ENCODE measurements around the gene YTHDF1.

YTHDF1 gene

GRCh38 chr20:63248835-63249591 is 33.1 kb upstream of the YTHDF1 start:
- no peak for FAIRE-seq

GRCh38 chr20:63247671-63248228 is 31.8 kb upstream of the YTHDF1 start:
- FAIRE-seq = no peak

- FAIRE-seq = no peak
Measured at GRCh38 chr20:63246490-63247288, 30.8 kb upstream of the YTHDF1 start.

GRCh38 chr20:63244468-63244867 is 28.5 kb upstream of the YTHDF1 start:
- no peak for FAIRE-seq

GRCh38 chr20:63243604-63244247 is 27.8 kb upstream of the YTHDF1 start:
- no peak for FAIRE-seq

- no peak for FAIRE-seq
Measured at GRCh38 chr20:63242736-63243135, 26.8 kb upstream of the YTHDF1 start.

- FAIRE-seq = no peak
Measured at GRCh38 chr20:63241272-63241671, 25.3 kb upstream of the YTHDF1 start.

GRCh38 chr20:63240004-63240403 is 24.1 kb upstream of the YTHDF1 start:
- no peak for FAIRE-seq

- no peak for FAIRE-seq
Measured at GRCh38 chr20:63239431-63239830, 23.5 kb upstream of the YTHDF1 start.

GRCh38 chr20:63238514-63239125 is 22.7 kb upstream of the YTHDF1 start:
- FAIRE-seq = no peak

GRCh38 chr20:63238031-63238430 is 22.1 kb upstream of the YTHDF1 start:
- no peak for FAIRE-seq

GRCh38 chr20:63236116-63236837 is 20.3 kb upstream of the YTHDF1 start:
- no peak for FAIRE-seq

GRCh38 chr20:63235399-63235983 is 19.6 kb upstream of the YTHDF1 start, which contains the start of gene BIRC7:
Gene BIRC7 (plus strand): TSS chr20:63235905. CDS start chr20:63236097, 192 bp downstream.
- FAIRE-seq = no peak

- no peak for FAIRE-seq
Measured at GRCh38 chr20:63234693-63235398, 18.9 kb upstream of the YTHDF1 start.

GRCh38 chr20:63233924-63234323 is 18.0 kb upstream of the YTHDF1 start:
- FAIRE-seq = no peak

- FAIRE-seq = no peak
Measured at GRCh38 chr20:63233061-63233344, 17.1 kb upstream of the YTHDF1 start.

- no peak for FAIRE-seq
Measured at GRCh38 chr20:63232235-63233060, 16.5 kb upstream of the YTHDF1 start.

- no peak for FAIRE-seq
Measured at GRCh38 chr20:63230800-63231268, 14.9 kb upstream of the YTHDF1 start.

- no peak for FAIRE-seq
Measured at GRCh38 chr20:63228806-63229205, 12.9 kb upstream of the YTHDF1 start.

GRCh38 chr20:63227260-63227659 is 11.3 kb upstream of the YTHDF1 start:
- no peak for FAIRE-seq
